Fibroblast of the conjunctiva (primary cell): ENCODE data around the gene CPNE4.
A peak's percentile ranks its signal among the peaks of the same experiment; 100 is the strongest.
"Not testable (repeated sequence)": the region's sequence is repeated elsewhere in the genome, so short reads cannot be mapped to it uniquely, and the experiment has no call there.

ENCODE experiments used
- DNase-seq: peaks from one replicate; pipeline ENCODE4 v3.0.0-alpha.2; 2010; ENCODE audit warnings: low read depth

The CPNE4 gene

DNA sequence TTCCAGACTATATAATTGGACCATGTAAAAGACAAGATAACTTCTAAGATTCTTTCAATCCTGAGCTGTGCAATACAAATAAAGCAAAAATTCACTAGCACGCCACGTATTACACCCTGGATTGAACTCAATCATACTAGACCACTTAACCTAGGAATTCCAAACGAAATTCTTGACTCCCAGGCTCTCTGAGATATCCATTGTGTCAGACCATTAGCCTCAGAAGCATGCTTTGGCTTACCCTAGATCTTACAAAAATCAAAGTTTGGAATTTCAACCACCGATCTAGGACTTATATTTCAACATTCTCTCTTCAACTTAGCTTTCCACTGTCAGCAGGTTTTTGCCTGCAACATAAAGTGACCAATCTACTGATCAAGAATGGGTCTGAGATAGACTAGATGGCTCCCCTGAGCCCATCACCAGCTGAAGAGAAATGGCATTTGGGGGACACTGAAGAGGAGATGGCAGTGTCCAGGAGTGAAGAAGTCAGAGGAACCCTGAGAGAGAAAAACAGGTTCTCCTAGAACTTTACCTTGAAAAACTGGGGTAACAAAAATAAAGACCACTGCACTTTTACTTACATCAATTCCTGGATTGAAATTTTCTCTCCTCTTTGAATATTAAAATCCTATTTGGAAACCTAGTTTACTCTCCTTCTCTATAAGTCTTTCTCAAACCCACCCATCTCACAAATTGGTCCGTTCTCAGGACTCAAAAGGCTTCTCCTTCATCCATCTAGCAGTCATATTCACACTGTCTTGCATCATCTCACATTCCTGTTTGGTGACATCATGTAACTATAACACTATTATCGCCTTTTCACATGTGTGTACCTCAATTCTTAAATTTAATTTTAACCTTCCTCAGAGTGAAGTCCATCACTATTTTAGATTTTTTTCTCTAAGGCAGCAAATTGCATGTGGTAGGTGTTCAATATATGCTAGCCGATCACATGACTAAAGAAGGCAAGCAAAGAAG is 18.5 kb downstream of the CPNE4 start:
- no peak for DNase-seq

DNA sequence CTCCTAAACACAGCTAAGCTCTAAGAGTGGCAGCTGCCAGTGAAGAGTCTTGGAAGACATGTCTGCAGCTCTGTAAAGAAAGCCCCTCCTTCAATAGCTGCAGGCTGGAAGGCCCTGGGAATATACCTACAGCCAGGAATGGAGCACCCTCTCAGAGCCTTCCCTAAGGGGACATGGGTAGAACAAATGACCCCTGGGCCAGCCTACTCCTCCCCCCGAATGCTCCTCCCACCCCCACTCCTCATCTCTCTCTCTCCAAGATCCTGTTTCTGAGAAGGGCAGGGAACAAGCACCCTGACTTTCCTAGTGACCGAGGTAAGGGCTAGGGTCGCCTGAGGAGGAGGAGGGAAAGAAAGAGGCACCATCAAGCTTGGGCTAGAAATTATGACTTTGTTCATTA is 20.7 kb downstream of the CPNE4 start:
- no peak for DNase-seq

DNA sequence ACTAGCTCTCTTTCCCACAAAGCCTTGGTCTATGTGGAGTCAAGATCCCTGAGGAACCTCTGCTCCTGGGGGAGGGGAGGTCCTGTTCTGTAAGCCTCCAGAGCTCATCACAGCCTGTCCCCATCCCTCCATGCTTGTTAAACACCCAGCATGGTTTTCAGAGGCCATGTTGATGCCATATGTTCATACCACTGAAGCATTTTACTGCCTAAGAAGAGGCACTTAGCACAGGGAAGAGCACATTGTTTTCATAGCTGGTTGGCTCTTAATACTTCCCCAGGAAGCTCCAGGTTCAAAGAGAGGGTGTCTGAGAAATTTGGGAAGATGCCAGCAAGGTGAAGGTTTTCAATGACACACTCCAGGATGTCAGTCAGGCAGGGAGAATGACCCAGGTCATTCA is 25.6 kb downstream of the CPNE4 start:
- no peak for DNase-seq

DNA sequence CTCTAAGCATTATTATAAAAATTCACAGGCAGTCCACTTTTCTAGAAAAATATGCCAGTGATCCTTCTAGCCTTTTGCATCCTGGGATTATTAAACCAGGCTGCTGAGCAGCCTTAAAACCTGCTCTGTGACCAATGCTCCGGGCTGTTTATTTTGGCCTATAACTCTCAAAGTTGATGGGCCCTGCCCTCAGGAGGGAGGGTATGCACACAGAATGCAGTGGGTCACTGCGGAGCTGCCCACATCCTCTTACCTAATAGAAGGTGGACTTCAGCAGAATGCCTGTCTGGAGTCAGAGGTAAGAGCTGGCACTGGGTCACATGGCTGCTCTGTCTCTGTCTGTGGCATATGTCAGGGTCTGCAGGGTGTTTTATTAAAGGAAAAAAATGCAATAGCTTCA is 26.0 kb downstream of the CPNE4 start:
- DNase-seq, result no peak

DNA sequence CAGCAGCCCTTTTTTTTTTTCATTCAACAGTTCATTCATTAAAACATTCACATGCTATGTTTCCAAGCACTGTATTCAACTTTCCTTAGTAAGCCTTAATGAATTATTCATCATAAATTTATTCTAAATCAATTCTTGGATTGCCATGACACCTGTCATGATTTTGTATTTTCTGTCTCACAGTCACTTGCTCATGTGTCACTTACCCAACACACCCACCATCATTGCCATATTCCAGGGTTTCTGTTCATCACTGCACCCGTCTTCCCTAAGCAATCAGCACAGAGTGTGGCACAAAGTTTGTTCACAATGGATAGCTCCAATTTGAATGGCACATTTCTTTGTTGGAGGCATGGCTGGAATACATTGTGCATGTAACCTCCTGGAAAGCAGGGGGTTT is 27.2 kb downstream of the CPNE4 start:
- DNase-seq, result no peak

DNA sequence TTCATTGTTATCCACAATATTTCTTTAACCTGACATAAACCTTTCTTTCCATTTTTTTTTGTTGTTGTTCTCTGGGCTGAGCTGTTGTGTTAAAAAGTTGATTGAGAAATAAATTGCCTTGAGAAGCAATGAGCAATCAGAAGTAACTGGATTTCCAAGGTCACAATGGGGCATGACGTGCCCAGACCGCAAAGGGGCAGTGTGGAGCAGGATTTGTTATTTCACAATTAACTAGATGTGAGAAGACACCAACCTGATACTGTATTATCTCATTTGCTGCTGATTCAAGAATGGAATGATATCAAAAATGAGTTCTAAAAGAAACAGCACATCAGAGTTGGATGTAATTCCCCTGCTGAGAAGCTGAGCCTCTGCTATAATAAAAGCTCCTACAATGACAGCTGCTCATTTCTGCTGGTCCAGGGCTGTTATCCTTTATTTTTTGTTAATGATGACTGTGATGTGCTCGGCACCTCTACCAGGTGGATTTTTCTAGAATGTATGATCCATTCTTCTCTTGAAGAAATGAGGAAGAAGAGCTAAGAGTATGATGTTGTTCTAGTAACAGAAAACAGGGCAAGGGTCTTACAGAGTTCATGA is 28.1 kb downstream of the CPNE4 start:
- peak; percentile 13 for DNase-seq

DNA sequence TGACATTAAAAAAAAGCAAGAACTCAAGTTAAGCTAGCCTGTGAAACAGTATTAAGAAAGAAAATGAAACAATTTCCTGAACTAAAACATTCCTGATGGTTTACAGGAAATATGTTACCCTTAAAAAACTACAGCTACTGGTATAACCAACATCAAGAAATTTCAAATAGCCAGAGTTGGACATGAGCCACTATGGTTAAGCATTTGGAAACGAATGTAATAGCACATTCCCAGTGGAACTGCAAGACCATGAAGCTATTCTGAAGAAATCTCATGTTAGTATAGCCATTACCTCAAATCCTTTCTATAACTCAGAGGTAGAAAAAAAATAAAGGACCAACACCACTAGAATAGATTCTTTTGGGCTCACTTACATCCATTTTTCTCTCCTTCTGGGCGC is 30.2 kb downstream of the CPNE4 start:
- DNase-seq, result no peak

DNA sequence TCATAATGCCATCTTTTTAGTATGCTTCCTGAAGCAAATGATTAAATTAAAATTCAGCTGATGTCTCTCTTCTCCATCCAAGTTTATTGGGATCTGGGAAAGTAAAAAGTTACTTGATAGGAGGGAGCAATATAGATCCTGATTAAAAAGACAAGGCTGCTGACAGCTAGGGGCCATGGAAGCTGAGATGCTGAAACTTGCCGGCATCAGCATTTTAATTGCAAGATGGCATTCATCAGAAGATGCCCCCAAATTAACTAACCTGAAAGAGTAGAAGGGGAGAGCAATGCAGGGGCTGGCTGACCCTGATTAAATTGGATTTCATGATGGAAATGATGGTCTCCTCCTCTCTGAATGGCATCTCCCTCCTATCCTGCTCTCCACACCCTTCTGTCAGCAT is 31.1 kb downstream of the CPNE4 start:
- no peak for DNase-seq

DNA sequence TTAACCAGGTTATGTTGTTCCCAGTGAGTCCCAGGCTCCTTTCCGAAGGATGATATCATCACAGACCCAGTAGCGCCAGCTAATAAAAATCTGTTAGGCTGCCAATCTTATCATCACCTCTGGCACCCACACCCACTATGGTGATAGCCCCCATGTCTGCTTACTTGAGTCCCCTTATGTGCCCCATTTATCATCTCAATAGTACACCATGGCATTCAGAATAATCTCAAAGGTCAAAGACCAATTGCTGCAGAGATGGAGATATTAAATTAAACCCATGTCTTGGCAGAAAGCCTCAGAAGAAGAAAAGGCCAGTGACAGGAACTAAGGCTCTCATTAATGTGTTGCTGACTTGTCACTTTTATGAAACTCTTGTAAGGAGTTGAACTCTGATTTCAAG is 32.8 kb downstream of the CPNE4 start:
- DNase-seq, result no peak

DNA sequence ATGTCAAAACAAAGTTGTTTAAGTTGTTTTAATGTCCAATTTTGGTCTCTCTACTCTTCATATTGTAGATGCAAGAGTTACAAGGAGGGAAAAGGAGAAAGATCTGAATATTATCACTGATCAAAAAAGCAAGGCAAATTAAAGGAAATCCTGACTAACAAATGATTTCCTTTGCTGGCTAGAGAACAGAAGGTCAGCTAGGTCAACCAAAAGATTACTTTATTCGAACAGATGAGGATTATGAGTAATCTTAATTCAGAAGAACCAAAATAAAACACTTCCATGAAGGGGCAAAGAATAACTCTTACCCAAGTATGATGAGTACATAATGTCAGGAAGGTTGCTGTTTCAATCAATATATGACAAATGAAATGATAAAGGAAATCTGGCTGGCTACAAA is 33.8 kb downstream of the CPNE4 start:
- DNase-seq, result no peak

DNA sequence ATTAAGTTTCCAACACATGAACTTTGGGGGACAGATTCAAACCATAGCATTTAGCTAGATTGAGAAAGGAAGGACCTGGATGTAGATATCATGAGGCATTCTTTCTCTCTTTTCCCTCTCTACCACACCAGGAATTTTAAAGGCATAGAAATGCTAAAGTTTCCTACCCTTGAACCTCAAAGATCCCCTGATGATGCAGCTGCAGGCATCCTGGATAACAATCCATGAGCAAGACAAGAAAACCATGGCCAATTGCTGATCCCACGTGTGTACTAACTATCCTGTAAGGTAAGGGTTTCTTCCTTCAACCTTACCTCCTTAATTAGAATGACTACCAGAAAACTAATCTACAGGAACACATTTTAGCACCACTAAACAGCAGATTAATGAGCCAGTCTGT is 36.8 kb downstream of the CPNE4 start:
- DNase-seq, result no peak

DNA sequence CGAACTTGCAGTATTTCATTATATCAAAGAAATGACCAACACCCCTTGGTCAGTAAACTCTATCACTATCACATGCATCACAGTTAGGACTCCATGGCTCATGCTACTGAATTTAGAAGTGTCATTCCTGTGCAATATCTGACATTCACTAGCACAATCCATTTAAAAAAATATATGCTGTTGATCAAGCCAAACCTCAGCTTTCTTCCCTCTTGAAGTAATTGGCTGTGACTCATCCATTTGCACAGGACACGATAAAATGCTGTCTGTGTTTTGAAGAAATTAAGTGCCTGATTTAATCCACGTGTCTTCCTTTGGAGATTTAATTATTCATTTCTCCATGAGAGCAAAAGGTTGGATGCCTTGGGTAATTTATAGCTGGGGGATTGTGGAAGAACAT is 38.9 kb downstream of the CPNE4 start:
- DNase-seq, result no peak

DNA sequence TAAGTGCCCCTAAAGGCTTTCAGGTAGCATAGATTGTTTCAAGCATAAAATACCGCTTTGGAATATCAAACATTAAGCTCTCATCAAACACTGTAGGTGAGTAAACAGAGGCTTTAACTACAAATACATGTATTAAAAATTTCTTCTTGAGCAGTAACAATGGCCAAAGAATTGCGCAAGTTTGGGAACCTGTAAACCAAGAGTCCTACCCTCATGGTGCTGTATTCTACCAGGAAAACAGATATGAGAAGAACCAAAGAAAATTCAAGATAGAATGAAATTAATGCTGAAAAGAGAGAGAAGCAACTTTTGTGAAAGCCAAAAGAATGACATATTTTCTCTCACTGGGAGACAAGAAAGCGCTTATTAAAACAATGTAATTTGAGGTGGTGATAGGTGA is 45.5 kb downstream of the CPNE4 start:
- DNase-seq, result no peak

DNA sequence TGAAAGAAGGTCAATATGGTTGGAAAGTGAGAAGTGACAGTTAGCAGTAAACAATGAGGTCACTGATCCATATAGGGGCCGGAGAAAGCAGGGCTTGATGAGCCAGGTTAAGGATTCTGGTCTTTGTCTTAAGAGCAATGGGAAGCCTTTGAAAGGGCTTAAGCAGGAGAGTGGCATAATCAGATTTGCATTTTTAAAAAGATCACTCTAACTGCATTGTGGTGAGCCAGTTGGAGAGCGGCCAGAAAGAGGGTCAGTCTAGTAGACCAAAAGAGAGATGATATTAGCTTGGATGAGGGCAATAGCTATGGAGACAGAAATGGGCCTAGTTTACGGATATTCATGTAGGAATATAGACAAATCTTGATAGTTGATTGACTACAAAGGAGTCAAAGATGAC is 46.6 kb downstream of the CPNE4 start:
- DNase-seq, result no peak

DNA sequence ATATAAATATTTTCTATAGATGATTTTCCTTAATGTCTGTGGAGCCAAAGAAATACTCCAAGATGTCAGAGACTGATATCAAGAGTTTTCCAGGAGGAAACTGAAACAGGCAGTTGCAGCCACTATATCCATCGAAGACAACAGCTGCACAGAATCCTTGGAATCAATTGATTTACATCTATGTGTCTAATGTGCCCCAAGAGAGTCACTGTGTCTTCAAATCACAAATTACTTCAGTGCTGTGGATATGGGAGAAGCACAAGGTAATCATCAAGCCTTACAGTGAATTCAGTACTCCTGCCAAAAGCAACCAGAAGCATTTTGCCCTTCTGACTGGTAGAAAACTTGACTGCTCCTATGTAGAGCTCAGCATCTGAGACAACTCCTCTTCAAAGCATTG is 51.1 kb downstream of the CPNE4 start:
- no peak for DNase-seq

DNA sequence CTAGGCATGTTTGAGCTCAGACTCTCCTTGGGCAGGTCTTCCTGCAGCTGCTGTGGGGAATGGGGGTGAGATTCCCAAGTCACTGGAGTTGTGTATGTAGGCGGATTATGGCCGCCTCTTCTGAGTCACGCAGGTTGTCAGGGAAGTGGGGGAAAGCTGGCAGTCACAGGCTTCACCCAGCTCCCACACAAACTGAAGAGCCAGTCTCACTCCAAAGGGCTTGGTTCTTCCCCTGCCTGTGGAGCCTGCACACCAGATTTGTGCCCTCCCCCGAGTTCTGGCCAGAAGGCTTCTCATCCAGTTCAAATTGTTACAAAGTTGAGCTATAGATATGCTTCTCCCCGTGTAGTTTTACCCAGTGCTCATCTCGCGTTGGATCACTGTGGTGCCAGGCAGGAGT is 53.5 kb downstream of the CPNE4 start:
- DNase-seq, result no peak

DNA sequence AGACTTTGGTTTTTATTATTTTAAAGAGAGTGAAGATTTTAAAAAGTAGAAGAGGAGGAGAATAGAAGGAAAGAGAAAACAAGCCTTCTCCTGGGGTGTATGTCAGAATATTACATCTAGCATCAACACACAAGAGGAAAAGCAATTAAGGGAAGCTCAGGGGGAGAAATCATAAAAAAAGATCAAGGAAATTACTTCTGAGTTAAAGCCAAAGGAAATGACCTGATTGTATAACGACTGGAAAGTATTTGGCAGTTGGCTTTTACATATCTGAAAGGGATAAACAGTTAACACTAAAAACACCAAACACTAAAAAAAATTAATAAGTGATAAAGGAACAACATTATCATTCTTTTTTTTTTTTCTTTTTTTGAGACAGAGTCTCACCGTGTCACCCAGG is 58.4 kb downstream of the CPNE4 start:
- no peak for DNase-seq

DNA sequence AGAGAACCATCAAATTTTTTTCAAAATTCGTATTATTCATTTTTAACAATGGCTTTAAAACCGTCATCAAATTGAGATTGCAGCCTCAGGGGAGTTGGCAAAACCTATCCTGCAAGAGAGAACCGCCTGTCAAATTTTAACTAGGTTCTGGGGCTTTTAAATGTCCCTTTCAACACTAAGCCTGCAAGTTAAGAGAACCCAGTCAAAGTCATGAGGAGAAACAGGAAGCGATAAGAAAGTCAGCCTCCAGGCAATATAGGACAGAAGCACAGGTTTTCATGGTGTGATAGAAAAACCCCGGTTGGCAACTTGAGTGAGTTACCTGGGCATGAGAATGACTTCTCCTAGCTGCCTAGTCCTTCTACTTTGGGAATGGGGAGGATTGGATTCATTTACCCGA is 59.8 kb downstream of the CPNE4 start:
- DNase-seq, result no peak

DNA sequence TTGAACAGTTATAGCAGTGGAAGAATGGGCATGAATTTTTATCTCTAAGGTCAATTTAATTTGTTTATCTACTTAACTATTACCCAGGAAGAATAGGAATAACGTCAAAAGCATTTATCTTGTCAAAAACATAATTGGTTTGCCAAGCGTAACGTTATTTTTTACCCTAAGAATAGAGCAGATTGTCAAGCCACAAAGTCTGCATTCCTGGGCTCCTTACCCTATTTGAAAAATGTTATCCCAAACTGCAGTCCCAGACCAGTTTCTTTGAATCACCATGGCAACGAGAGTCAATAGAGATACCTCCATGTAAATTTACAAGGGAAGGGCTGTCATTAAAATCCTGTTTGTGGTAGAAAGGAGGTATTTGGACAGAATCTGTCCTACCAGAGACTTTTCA is 61.1 kb downstream of the CPNE4 start:
- no peak for DNase-seq

DNA sequence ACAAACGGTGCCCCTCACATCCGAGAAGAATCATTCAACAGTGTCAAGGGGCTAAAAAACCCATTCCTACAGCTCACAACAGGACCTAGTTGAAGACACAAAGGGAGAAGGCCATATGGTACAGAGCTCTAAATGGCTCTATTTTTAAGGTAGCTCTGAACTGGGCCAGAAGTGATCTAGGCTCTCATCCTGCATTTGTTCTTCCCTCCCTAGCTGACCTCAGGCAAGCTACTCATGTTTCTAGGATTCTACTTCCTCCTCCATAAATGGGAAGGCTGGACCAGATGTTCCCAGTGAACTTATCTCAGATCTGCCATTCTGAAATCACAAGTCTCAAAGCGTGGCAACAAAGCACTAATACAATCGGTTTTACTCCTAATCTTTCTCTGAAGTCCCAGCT is 62.3 kb downstream of the CPNE4 start:
- DNase-seq, result no peak

DNA sequence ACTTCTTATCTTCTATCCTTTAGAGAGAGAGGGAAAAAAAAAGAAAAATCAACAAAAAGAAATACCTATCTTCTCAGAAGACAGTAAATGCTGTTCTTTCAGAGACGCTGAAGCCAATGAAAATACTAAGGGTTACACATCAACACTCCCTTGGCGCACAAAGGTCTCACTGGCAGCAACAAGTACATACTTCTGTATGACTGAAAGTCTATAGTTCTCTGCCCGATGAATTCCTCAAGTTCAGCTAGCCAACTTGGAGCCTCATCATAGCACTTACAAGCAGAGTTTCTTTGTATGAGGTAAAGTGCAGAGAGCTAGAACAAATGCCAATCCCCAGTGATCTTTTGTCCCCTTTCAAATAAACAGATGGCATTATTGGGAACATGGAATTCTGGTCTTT is 62.7 kb downstream of the CPNE4 start:
- peak; percentile 1 for DNase-seq

DNA sequence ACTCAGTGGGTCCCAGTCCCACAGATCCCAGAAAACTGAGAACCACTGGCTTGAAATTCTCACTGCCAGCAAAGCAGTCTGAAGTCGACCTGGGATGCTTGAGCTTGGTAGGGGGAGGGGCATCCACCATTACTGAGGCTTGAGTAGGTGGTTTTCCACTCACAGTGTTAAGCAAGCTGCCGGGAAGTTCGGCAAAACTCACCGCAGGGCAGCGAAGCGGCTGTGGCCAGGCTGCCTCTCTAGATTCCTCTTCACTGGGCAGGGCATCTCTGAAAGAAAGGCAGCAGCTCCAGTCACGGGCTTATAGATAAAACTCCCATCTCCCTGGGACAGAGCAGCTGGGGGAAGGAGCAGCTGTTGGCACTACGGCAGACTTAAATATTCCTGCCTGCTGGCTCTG is 71.4 kb downstream of the CPNE4 start:
- not testable (repeated sequence) for DNase-seq

DNA sequence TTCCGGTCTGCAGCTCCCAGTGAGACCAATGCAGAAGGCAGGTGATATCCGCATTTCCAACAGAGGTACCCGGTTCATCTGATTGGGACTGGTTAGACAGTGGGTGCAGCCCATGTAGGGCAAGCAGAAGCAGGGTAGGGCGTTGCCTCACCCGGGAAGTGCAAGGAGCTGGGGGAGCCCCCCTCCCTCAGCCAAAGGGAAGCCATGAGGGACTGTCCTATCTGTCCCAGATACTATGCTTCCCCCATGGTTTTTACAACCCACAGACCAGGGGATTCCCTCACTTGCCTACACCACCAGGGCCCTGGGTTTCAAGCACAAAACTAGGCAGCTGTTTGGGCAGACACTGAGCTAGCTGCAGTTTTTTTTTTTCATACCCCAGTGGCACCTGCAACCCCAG is 71.8 kb downstream of the CPNE4 start:
- DNase-seq, result no peak

DNA sequence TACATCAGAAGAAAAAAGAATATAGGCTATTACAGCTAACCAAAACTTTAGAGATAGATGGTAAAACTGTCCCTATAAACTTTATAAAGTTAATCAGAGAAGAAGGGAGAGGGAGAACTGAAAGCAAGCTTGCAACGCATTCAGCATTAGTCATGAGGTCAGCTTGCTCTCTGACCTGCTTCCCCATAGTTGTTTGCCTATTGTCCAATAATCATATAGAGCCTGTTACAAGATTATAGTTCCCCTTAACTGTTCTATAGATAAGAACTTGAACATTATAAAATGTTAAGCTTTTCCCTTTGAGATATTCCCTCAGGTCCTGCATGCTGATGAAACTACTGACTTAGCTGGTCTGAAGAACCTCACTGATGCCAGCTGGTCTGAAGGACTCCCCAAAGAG is 74.5 kb downstream of the CPNE4 start:
- DNase-seq, result peak; percentile 49
